ENCODE results near the gene TFDP2.

GRCh38 chr3:141969711-141970110 lies 179.6 kb downstream of the TFDP2 start:
- TF ChIP-seq EZH2 (IDR thresholded peaks at IDR 0.05; ENCODE audit: insufficient read depth, poor library complexity, severe bottlenecking) = no peak
- TF ChIP-seq EZH2phosphoT487 (IDR thresholded peaks at IDR 0.05; ENCODE audit: insufficient read depth, low read depth) = no peak

All from GM23248 (cell line).